HL-60 (cell line): ENCODE measurements around the gene TANGO6.

Source experiments
- POLR2AphosphoS5 ChIP-seq: IDR thresholded peaks from 2 replicates; pipeline ENCODE4 v1.6.1; 2012; ENCODE audit warnings: low read depth
- TF ChIP-seq, protein P1 (sequence below): IDR thresholded peaks from one replicate; pipeline ENCODE4 v1.5.1; 2011; ENCODE audit warnings: low read length, control low read depth, inconsistent platforms; ENCODE audit not compliant: insufficient read depth

DNA sequence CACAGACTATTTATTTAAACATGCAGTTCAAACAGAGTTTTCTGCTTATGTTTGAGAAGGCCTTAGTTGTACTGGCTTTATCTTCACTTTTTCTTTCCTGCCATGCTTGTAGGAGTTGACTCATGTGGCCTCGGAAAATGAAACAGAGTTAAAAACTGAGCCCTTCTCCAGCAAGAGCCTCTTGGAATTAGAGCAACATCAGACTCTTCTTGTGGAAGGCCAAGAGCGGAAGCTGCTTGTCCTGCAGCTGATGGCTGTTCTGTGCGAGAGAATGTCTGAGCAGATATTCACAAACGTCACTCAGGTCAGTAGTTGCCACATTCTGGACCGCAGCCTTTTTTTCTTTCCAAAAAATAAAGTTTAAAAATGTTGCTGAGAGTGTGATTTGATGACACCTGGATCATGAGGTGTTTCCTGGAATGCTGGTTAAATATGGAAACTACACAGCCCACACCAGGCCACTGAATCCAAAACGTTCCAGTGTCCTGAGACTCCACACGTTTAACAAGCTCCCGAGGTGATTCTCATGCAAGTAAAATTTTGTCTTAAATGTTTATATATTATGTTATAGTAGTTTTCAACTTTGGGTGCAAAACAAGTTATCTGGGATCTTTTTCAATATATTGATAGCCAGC lies 65.9 kb downstream of the TANGO6 start:
- TF ChIP-seq, protein P1, sequence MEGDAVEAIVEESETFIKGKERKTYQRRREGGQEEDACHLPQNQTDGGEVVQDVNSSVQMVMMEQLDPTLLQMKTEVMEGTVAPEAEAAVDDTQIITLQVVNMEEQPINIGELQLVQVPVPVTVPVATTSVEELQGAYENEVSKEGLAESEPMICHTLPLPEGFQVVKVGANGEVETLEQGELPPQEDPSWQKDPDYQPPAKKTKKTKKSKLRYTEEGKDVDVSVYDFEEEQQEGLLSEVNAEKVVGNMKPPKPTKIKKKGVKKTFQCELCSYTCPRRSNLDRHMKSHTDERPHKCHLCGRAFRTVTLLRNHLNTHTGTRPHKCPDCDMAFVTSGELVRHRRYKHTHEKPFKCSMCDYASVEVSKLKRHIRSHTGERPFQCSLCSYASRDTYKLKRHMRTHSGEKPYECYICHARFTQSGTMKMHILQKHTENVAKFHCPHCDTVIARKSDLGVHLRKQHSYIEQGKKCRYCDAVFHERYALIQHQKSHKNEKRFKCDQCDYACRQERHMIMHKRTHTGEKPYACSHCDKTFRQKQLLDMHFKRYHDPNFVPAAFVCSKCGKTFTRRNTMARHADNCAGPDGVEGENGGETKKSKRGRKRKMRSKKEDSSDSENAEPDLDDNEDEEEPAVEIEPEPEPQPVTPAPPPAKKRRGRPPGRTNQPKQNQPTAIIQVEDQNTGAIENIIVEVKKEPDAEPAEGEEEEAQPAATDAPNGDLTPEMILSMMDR, result no peak
- no peak for TF ChIP-seq POLR2AphosphoS5
